KG1 (cell line): Measurements from ENCODE around the gene BTBD1.

Source experiments
- DNase-seq: peaks from one replicate; lab custom pipeline; 2025; lab: John Stamatoyannopoulos, UW

The BTBD1 gene

DNA sequence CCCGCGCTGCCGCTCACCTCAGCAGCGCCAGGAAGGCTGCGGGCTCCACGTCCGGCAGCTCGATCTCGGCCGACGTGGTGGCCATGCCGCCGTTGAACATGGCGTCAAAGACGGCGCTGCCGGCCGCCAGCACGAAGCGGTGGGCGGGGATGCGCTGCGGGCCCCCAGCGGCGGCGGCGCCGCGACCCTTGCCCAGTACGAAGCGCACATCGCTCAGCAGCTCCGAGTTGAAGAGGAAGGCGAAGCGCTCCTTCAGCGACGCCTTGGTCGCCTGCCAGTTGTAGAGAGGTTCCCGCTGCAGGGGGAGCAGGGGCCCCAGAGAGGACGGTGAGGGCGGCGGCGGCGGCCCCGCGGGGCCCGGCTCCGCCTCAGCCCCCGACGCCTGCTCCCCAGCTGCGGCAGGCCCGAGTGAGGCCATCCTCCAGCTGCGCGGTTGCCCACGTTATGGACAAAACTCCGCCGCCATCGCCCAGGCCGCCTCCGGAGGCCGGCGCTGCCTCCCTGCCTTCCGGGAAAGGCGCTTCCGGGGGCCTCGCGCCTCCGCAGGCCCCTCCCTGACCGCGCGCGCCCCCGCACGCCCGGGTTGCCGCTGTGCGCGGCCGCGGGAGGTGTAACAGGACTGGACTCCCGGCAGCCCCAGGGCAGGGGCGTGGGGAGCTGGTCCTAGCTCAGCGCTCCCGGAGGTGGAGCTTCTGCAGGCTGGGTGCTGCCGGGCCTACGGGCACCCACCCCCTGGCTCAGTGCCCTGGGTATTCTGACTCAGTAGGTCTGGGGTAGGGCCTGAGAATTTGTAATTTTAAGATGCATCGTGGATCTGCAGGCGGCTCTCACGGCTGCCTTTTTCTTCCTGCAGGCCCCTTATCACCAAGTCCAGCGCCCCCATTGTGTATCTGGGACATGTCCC, at the start of gene BTBD1:
Gene BTBD1, minus strand, starts transcription at position 519 of the 904 bp plus-strand sequence. Its CDS starts 101 bp downstream, at position 418.
- DNase-seq = peak; percentile 76

GRCh38 chr15:83115831-83116565, 48.9 kb upstream of the BTBD1 start:
- DNase-seq = no peak

GRCh38 chr15:83115410-83115809, 48.4 kb upstream of the BTBD1 start:
- DNase-seq = no peak

- no peak for DNase-seq
Measured at GRCh38 chr15:83114856-83115255, 47.8 kb upstream of the BTBD1 start.

- no peak for DNase-seq
Measured at GRCh38 chr15:83113881-83114674, 47.0 kb upstream of the BTBD1 start.

DNA sequence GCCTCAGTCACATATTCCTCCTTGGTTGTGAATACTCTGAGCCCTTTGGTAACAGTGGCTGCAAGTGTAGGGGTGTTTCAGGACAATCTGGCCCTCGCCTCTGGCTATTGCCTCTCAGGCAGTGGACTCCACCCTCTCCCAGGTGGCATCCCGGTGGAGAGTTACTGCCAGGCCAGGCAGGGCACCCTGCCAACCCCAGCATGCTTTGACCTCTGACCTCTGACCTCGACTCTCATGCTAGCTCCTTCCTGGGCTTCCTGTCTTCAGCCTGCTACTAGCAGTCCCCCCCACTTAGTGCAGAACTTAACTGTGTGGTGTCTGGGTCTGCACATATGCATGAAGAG, 45.9 kb upstream of the BTBD1 start:
- DNase-seq = no peak

DNA sequence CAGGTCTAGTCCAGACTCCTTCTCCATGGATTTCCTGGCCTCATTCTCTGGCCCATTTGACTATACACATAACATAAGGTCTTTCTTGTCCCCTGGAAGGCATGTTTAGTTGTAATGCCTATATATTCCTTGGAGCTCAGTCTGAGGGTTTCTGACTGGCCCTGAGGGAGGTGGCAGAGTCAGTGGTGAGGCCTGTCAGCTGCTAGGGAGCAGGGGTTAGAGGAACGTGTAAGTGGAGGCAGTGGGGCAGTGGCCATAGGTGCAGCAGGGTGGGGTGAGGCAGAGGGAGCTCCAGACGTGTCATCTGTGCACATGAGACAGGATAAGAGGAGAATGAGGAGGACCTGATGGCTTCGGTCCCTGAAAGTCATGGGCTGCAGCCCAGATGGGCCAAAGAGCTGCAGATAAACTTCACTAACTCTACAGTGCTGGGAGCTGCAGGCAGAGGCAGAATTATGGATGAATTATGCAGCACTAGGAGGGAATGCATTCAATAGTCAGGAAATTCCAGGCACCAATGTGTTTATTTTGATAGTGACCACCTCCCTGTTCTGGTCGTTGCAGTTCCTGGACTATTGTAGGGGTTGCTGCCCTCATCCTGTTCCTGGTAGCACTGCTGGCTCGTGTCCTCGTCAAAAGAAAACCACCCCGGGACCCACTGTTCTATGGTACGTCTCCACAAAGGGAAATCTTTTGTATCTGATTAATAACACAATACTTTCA, 45.3 kb upstream of the BTBD1 start:
- DNase-seq = no peak

DNA sequence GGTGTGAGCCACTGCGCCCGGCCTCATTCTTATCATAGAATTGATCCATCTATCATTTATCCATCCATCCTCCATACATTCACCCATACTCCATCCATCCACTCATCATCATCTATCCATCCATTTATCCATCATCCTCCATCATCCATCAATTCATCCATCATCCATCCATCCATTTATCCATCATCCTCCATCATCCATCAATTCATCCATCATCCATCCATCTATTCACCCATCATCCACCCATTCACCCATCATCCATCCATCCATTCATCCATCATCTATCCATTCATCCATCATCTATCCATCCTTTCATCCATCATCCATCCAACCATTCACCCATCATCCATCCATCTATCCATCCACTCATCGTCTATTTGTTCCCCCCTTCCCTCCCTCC, 44.1 kb upstream of the BTBD1 start:
- no peak for DNase-seq

DNA sequence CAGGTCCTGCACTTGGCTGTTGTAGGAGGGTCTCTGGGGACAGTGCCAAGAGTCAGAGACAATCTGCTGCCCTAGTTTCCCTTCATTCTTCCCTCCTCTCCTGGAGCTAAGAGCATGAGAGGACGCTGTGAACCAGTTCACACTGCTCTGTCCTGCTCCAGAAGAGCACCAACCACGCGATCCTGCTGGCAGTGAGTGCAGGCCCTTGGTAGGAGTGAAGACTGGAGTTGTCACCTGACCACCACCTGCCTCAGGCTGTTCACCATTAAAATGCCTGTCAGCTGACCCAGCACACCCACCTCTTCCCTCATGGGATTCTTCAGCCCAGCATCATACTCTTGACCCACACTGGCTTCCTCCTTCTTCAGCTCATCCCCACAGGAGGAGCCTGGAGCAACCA, 43.3 kb upstream of the BTBD1 start:
- no peak for DNase-seq

DNA sequence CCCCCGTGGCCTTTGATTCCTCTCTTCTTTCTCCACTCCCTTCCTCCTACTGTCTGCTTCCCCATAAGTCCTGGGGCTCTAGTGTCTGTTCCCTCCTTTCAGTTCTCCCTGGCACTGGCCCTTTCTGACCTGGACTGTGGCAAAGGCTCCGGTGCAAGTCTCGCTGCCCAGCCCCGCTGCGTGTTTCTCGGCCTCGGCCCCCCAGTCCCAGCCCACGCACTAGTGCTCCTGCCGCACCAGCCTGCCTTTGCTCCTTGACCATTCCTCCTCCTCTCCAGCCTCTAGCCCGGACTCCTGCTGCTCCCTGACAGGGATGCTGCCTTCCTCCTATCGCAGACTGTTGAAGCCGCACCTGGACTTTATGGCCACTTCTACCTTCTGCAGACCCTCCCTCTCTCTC, 42.5 kb upstream of the BTBD1 start:
- no peak for DNase-seq

- peak; percentile 58 for DNase-seq
Measured at GRCh38 chr15:83108266-83109219, 41.5 kb upstream of the BTBD1 start.

DNA sequence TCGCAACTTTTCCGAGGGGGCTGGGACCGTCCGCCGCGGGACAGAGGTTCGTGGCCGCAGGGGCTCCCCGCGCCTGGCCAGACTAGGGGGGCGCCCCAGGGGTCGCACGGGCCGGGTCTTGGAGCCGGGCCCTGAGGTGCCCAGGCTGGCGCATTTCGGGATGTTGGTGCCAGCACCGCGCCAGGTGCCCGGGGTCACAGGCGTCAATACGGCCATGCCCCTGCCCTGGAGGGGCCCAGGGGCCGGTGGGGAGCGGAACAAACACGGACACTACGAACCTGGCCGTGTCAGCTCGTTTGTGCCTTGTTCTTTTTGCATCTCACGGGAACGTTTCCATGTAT, 40.8 kb upstream of the BTBD1 start:
- no peak for DNase-seq

DNA sequence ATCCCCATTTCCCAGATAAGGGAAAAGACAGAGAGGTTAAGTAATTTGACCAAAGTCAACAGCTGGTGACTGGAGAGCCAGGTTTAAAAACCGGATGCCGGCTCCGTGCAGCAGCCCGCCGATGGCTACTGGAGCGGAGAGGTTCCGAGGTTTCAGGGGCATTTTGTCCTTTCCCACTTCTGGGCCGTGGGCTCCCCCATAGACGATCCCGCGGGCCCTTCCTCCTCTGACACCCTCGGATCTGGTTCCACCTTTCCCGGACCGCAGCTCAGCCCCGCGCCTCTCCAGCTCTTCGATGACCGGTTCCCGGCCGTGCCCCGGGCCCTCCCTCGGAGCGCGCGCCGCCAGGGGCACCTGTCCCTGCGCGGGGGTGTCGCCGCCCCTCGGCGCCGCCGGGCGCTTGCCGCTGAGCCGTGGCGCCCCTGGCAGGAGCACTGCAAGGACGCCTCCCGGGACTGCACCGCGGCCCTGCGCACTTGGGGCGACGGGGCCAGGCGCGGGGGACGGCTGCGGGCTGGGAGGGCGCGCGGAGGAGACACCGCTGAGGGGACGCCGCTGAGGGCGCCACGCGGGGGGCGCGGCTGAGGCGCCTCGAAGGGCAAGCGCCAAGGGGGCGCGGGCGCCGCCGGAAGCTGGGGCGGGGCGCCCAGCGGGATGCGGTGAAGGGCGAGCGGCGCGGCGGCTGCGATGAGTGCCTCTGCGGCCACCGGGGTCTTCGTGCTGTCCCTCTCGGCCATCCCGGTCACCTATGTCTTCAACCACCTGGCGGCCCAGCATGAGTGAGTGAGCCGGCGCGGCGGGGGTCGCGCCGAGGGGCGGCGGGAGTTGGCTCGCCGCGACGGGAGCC, 40.2 kb upstream of the BTBD1 start, which contains the start of gene TM6SF1:
Gene TM6SF1, plus strand, starts transcription at position 652 of the 847 bp plus-strand sequence. Its CDS starts 36 bp downstream, at position 688.
- no peak for DNase-seq

- DNase-seq = no peak
Measured at GRCh38 chr15:83105440-83105839, 38.4 kb upstream of the BTBD1 start.

DNA sequence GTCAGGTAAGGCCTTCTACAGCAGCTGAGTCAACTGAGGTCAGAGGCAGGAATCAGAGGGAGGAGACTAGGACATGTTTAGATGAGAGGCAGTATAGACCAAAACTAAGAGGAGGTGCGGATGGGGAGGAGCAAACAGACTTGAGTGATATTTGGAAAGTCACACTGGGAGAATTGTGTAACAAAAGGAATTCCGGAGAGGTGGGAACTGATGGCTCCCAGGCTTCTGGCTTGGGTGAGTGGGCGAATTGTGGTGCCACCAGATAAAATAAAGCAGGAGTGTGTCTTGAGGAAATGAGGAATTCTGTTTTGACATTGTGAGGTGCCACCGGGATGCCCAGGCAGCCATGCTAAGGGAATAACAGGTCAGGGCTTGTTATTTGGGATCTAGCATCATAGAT, 37.1 kb upstream of the BTBD1 start:
- DNase-seq = no peak

DNA sequence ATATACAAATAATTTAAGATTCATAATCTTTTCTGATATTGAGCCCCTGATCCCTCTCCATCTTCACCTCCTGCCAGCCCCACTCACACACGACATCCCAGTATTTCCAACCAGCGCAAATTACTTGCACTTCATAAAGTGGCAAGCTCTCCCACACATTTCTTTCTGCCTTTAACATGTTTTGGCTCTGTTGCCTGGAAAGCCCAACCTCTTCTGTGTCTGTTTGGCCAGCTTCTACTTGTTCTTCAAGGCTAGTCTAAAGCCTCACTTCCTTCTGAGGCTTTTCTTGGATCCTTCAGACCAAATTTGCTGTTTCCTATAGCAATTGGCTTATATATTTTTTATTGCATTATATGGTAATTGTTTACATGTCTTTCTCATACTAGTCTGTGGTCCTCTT, 35.3 kb upstream of the BTBD1 start:
- no peak for DNase-seq

GRCh38 chr15:83100097-83100646, 33.1 kb upstream of the BTBD1 start:
- no peak for DNase-seq

DNA sequence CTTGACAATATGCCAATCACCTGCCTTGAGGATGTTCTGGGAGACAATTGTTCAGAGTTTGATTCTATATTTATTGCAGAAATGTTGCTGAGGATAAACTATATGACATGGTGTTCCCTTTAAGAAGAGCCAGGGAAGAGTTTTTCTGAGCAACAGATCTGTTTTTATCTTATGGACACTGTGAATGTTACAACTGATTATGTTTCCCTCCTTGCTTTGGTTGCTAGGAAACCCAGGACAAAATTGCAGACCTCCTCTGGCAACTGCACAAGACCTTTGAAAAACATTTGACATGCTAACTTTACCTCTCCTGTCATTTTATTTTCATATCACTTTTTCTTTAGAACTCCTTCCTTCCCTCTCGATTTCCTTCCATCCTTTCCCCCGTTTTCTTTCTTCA, 32.2 kb upstream of the BTBD1 start:
- no peak for DNase-seq

DNA sequence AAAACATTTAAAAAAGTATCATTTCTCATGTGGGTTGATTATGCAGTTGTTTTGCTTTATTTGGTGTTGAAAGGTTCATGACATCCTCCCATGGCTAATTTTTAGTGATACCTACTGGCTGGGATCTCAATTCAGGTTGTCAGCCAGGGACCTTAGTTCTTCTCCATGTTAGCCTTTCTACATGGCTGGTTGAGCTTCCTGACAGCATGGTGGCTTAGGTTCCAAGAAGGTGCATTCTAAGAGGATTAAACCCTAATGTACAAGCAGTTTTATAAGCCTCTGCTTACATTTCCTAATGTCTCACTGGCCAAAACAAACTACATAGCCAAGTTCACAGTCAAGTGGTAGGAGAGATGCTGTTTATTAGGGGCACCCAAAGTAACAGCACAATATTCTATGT, 31.0 kb upstream of the BTBD1 start:
- no peak for DNase-seq
